ENCODE measurements around the gene AP3D1.

Gene AP3D1

GRCh38 chr19:2084993-2085720 lies 66.2 kb downstream of the AP3D1 start:
- no peak for DNase-seq (ENCODE audit: low spot score)

- no peak for DNase-seq (ENCODE audit: low spot score)
Measured at GRCh38 chr19:2083174-2083854, 68.1 kb downstream of the AP3D1 start.

- DNase-seq (ENCODE audit: low spot score) = no peak
Measured at GRCh38 chr19:2081873-2082810, 69.2 kb downstream of the AP3D1 start.

GRCh38 chr19:2080336-2080988 lies 70.9 kb downstream of the AP3D1 start:
- DNase-seq (ENCODE audit: low spot score) = no peak

GRCh38 chr19:2079865-2080301 lies 71.5 kb downstream of the AP3D1 start:
- no peak for DNase-seq (ENCODE audit: low spot score)

GRCh38 chr19:2079076-2079864 lies 72.1 kb downstream of the AP3D1 start:
- no peak for DNase-seq (ENCODE audit: low spot score)

GRCh38 chr19:2077833-2078619 lies 73.3 kb downstream of the AP3D1 start:
- DNase-seq (ENCODE audit: low spot score) = no peak

GRCh38 chr19:2077398-2077797 lies 74.0 kb downstream of the AP3D1 start:
- no peak for DNase-seq (ENCODE audit: low spot score)

GRCh38 chr19:2076526-2076944 lies 74.8 kb downstream of the AP3D1 start:
- DNase-seq (ENCODE audit: low spot score) = no peak

- DNase-seq (ENCODE audit: low spot score) = no peak
Measured at GRCh38 chr19:2072757-2073551, 78.4 kb downstream of the AP3D1 start.

- no peak for DNase-seq (ENCODE audit: low spot score)
Measured at GRCh38 chr19:2070986-2071673, 80.2 kb downstream of the AP3D1 start.

GRCh38 chr19:2070436-2070827 lies 80.9 kb downstream of the AP3D1 start:
- DNase-seq (ENCODE audit: low spot score) = no peak

GRCh38 chr19:2064788-2065524 lies 86.4 kb downstream of the AP3D1 start:
- DNase-seq (ENCODE audit: low spot score) = no peak

GRCh38 chr19:2064395-2064787 lies 87.0 kb downstream of the AP3D1 start:
- DNase-seq (ENCODE audit: low spot score) = no peak

GRCh38 chr19:2063824-2064223 lies 87.5 kb downstream of the AP3D1 start:
- no peak for DNase-seq (ENCODE audit: low spot score)

GRCh38 chr19:2062770-2063169 lies 88.6 kb downstream of the AP3D1 start:
- DNase-seq (ENCODE audit: low spot score) = no peak

GRCh38 chr19:2062389-2062729 lies 89.0 kb downstream of the AP3D1 start:
- no peak for DNase-seq (ENCODE audit: low spot score)
